GM12891 (cell line): ENCODE data around the gene ADGRL3.

Experiments
- DNase-seq: peaks from one replicate; pipeline ENCODE4 v3.0.0; 2011; ENCODE audit warnings: low spot score; ENCODE audit not compliant: insufficient read length
- FAIRE-seq: peaks from 2 replicates; lab custom pipeline; 2011; peaks lifted over from hg19 to GRCh38; lab: Jason Lieb, UNC
- PAX5 ChIP-seq: IDR thresholded peaks from 2 replicates; pipeline ENCODE4 v1.6.1; 2011; ENCODE audit warnings: low read length, moderate library complexity, mild to moderate bottlenecking; ENCODE audit not compliant: insufficient read depth, severe bottlenecking
- POLR2A ChIP-seq: IDR thresholded peaks from 2 replicates; pipeline ENCODE4 v1.6.1; 2011; ENCODE audit warnings: low read depth, low read length, control low read depth
- POLR2AphosphoS5 ChIP-seq: IDR thresholded peaks from 2 replicates; pipeline ENCODE4 v1.6.1; 2011; ENCODE audit warnings: low read depth, low read length, control low read depth
- POU2F2 ChIP-seq: IDR thresholded peaks from 2 replicates; pipeline ENCODE4 v1.6.1; 2011; ENCODE audit warnings: low read depth, mild to moderate bottlenecking, control low read depth, low read length, moderate library complexity
- SPI1 ChIP-seq: IDR thresholded peaks from 2 replicates; pipeline ENCODE4 v1.6.1; 2011; ENCODE audit warnings: low read depth, low read length, control low read depth
- TAF1 ChIP-seq: IDR thresholded peaks from 2 replicates; pipeline ENCODE4 v1.6.1; 2011; ENCODE audit warnings: low read depth, low read length, control low read depth

ADGRL3 gene

DNA sequence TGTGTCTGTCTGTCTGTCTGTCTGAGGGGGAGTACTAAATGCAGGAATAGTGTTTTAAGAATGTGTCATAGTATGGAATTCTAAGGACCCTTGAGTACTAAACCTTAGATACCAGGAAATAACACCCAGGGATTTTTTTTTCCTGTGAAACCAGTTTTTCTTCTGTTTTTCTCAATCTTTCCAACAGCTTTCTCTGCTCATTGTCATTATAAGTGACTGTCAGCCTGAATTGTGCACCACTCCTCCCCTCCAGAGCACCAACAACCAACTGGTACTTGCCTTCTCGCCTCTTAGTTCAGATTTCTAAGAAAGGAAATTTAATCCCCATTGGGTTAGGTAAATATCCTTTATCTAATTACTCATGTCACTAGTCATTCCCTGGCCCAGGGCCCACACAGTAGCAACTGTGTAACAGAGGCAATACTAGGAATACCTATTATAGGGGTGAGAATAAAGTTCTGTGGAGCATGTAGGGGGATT lies 320.6 kb downstream of the ADGRL3 start:
- no peak for TF ChIP-seq SPI1
- TF ChIP-seq TAF1: no peak
- no peak for TF ChIP-seq POLR2A
- no peak for TF ChIP-seq POLR2AphosphoS5
- TF ChIP-seq PAX5: no peak
- no peak for TF ChIP-seq POU2F2
- no peak for DNase-seq
- FAIRE-seq: no peak

DNA sequence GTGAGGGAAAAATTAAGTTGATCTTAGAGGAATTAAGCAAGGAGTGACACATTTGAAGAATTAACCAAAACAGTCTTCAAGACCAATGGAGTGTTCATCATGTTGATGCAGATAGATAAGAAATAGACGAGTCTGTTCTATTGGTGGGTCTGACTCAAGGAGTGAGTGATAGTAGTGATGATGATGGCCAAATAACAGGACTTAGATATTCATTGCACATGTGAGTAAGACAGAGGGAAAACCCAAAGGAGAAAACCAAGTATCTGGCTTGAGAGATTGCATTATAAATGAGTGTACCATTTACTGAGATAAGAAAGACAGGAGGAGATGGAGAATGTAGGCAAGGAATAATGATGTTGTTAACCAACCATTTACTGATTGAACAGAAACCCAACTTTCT lies 321.3 kb downstream of the ADGRL3 start:
- DNase-seq (no peak), FAIRE-seq (no peak)
- TF ChIP-seq TAF1 (no peak), SPI1 (no peak), POU2F2 (no peak), POLR2AphosphoS5 (no peak), PAX5 (no peak), POLR2A (no peak)

- FAIRE-seq (no peak), DNase-seq (no peak)
- TF ChIP-seq POLR2A: no peak
- no peak for TF ChIP-seq TAF1
- no peak for TF ChIP-seq SPI1
- no peak for TF ChIP-seq PAX5
- TF ChIP-seq POLR2AphosphoS5: no peak
- TF ChIP-seq POU2F2: no peak
Measured at GRCh38 chr4:61522312-61522711, 322.2 kb downstream of the ADGRL3 start.

DNA sequence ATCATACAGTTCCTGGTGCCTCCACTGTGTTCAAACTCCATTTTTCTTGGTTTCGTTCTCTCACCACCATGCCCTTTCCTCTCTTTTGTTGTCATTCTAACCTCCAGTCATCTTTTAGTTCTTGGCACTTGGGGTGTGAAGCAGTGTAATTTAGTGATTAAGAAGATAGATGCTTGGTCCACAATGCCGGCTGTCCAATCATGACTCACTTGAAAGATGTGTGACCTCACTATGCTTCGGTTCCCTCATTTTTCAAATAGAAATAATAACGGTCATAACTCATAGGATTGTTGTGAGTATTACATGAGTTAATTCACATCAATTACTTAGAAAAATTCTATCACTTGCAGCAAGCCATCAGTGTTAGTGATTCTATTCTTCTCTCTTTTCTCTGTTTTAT lies 327.8 kb downstream of the ADGRL3 start:
- no peak for DNase-seq
- TF ChIP-seq POLR2AphosphoS5 (no peak), PAX5 (no peak), POU2F2 (no peak), POLR2A (no peak), SPI1 (no peak), TAF1 (no peak)

GRCh38 chr4:61528595-61528994 lies 328.5 kb downstream of the ADGRL3 start:
- no peak for FAIRE-seq

More for the DNA sequence above, 327.8 kb downstream of the ADGRL3 start:
- no peak for FAIRE-seq

DNA sequence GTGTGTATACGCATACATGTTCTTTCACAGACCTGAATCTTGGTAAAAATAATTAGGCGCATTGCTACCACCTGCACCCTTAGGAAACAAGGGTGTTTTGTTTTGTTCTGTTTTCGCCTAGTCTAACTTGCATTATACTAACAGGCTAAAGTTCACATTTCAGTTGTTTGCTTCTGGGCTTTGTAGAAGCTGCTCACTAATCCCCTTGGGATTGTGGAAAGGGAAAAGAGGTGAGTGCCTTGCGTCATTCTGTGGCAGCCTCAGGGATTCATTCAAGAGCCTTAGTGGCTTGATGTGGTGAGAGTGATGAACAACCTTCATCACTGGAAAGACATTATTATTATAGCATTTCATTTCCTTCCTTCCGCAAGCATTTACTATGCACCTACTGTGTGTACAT lies 331.1 kb downstream of the ADGRL3 start:
- no peak for TF ChIP-seq PAX5
- TF ChIP-seq POU2F2: no peak
- TF ChIP-seq SPI1: no peak
- DNase-seq: no peak
- FAIRE-seq: no peak

More at GRCh38 chr4:61528595-61528994, 328.5 kb downstream of the ADGRL3 start:
- DNase-seq: no peak
- TF ChIP-seq POLR2A (no peak), PAX5 (no peak), POU2F2 (no peak), SPI1 (no peak), POLR2AphosphoS5 (no peak), TAF1 (no peak)

GRCh38 chr4:61532336-61533000 lies 332.3 kb downstream of the ADGRL3 start:
- FAIRE-seq (no peak), DNase-seq (no peak)
- TF ChIP-seq POLR2AphosphoS5 (no peak), PAX5 (no peak), POU2F2 (no peak), SPI1 (no peak), TAF1 (no peak), POLR2A (no peak)

GRCh38 chr4:61533140-61533539 lies 333.0 kb downstream of the ADGRL3 start:
- TF ChIP-seq SPI1: no peak
- TF ChIP-seq PAX5: no peak
- DNase-seq: no peak
- FAIRE-seq: no peak

DNA sequence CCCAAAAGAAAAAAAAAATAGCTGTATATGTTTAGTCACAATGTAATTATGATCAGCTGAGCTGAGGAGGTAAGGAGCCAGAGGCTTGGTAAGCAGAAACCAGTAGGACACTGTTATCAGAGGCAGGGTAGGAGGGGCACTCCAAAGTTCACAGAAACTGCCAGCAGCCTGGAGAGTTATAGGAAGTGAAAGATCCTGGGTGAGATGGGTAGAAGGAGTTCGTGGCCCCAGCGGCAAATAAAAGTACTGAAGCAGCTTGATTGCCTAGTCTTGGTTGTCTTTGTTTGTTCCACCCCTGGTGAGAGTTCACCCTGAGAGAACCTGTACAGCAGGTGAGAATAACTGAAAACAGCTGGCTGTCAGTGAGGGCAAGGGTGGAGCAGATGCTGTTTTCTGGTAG lies 340.8 kb downstream of the ADGRL3 start:
- TF ChIP-seq PAX5: no peak
- no peak for TF ChIP-seq TAF1
- no peak for FAIRE-seq
- DNase-seq: no peak

DNA sequence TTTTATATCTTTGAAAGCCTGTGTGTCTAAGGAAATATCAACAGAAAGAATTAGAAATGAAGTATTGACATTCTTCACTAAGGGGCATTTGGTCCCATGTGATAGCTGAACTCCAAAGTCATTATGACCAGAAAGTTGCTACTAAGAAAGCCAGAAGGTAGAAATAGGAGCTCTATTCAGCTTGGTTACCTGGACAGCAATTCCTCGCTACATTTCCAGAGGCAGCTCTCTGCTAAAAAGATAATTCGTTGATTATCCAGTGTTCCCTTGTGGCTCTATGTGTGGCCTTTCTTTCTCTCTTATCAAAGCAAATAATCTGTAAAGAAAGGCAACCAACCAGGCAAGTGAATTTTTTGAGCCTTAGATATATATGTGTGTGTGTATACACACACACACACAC lies 341.3 kb downstream of the ADGRL3 start:
- no peak for FAIRE-seq

More for the DNA sequence above, 341.3 kb downstream of the ADGRL3 start:
- DNase-seq: no peak
- TF ChIP-seq TAF1 (no peak), SPI1 (no peak), PAX5 (no peak), POLR2AphosphoS5 (no peak), POLR2A (no peak), POU2F2 (no peak)
